ENCODE data around the gene DNAH10. TPM values are rescaled to one million over a fixed set of nuclear protein-coding genes. Genes with fewer than 3 reads are reported as not detected.
"Not testable (repeated sequence)": the region's sequence is repeated elsewhere in the genome, so short reads cannot be mapped to it uniquely, and the experiment has no call there.

Gene DNAH10
- total RNA-seq, 2 donors from 2014 or later = 0.03 to 0.29 TPM

DNA sequence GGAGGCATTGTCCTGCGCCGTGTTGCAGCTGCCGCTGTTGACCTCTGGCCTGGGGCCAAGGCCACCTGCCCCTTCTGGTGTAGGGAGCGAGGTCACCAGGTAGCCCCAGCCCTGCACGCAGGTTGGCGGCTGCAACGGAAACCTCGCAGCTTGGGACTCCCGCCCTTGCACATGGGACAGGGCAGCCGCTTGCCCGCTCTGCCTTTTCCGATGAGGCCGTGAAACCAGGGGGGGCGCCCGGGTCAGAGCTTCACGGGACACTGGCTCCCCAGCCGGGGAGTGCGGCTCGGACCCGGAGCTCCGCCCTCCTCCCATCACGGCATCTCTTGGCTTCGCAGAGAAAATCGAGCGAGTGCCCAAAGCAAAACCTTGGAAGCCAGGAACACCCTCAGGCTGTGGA is 25.4 kb downstream of the DNAH10 start:
- ATAC-seq (no peak), DNase-seq (no peak)
- intact Hi-C loops (cut with DNase I) = no loop called here

DNA sequence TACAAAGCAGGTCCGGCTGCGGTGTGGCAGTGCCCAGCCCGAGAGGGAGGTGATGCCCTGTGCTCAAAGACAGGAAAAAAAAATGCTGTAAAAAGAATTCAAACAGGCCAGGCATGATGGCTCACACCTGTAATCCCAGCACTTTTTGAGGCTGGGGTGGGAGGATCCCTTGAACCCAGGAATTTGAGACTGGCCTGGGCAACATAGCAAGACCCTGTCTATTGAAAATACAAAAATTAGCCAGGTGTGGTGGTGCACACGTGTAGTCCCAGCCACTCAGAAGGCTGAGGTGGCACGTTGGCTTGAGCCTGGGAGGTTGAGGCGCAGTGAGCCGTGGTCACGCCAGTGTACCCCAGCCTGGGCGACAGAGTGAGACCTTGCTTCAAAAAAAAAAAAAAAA is 26.4 kb downstream of the DNAH10 start:
- no peak for ATAC-seq
- no peak for DNase-seq
- intact Hi-C loops (cut with DNase I) = no loop called here

DNA sequence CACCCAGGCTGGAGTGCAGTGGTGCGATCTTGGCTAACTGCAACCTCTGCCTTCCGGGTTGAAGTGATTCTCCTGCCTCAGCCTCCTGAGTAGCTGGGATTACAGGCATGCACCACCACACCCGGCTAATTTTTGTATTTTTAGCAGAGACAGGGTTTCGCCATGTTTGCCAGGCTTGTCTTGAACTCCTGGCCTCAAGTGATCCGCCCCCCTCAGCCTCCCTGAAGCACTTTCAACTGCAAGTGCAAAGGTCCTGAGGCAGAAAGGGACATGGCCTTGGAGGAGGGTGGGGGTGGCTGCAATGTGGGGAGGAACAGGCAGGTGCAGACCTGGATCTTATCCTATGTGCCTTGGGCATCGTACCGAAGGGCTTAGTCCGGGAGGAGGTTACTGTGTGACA is 27.3 kb downstream of the DNAH10 start:
- intact Hi-C loops (cut with DNase I); ATAC-seq: not testable (repeated sequence)

DNA sequence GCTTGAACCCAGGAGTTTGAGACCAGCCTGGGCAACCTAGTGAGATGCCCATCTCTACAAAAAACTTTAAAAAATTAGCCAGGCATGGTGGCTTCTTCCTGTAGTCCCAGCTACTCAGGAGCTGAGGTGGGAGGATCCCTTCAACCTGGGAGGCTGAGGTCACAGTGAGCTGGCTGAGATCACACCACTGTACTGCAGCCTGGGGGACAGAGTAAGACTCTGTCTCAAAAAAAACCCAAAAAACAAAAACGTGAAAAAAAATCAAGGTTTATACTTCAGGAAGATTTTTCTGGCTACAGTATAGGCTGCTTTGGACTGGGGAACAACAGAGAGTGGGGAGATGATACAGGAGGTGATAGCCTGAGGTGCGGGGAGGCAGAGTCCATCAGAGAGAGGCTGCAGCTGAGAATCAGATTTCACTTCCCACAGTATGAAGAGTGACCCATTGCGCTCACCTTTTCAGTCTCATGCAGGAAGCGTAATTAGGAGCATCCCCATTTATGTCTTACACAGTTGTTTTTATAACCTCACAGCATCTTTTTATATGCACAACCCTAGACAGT is 28.9 kb downstream of the DNAH10 start:
- intact Hi-C loops (cut with DNase I) = no loop called here
- ATAC-seq (no peak), DNase-seq (no peak)

More for the DNA sequence above, 27.3 kb downstream of the DNAH10 start:
- DNase-seq = not testable (repeated sequence)

DNA sequence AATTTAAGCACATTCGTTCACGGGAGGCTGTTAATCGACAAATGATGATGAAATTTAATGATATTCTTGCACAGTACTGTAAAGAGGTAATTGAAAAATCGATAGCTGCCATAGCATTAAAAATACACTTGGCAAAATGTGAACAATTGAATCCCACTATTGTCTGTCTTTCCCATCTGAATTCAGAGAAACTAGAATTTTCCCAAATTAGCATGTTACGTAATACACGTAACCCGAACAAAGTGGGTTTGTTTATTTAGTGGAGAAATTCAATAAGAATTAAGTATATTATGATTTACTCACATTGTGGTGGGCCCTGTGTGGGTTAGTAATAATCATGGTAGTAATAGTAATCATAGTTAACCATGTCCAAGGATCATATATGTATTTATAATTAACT is 31.9 kb downstream of the DNAH10 start:
- intact Hi-C loops (cut with DNase I) = no loop called here
- no peak for DNase-seq
- ATAC-seq = no peak

DNA sequence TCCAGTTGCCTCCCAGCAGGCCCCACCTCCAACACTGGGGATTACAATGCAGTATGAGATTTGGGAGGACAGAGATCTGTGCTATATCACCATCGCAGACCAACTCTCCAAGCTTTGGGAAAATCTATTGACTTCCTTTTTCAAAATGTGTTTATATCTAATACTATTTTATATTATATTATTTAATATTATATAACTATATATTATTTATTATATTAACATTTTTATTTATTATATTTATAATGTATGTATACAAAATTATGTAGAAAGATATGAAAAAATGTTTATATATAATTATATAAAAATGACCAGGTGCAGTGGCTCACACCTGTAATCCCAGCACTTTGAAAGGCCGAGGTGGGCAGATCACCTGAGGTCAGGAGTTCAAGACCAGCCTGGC is 36.4 kb downstream of the DNAH10 start:
- no peak for DNase-seq
- intact Hi-C loops (cut with DNase I) = no loop called here
- no peak for ATAC-seq

DNA sequence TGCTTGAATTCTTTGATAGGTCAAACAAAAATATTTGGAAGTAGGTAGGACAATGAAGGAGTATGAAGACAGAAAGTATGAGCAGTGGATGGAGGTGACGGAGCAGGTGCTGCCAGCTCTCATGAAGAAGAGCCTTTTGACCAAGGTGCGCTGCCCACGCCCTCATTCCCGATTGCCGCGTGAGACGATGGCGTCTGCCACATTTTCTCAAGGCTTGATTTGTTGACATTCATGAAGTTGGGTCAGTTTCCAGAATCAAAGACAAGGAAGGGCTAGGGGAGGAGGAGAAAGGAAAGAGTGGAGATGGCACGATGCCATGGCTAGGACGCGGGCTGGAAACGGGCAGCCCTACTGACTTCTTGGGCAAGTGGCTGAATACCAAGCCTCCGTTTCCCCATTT is 37.1 kb downstream of the DNAH10 start:
- DNase-seq (no peak), ATAC-seq (no peak)
- intact Hi-C loops (cut with DNase I) = no loop called here

DNA sequence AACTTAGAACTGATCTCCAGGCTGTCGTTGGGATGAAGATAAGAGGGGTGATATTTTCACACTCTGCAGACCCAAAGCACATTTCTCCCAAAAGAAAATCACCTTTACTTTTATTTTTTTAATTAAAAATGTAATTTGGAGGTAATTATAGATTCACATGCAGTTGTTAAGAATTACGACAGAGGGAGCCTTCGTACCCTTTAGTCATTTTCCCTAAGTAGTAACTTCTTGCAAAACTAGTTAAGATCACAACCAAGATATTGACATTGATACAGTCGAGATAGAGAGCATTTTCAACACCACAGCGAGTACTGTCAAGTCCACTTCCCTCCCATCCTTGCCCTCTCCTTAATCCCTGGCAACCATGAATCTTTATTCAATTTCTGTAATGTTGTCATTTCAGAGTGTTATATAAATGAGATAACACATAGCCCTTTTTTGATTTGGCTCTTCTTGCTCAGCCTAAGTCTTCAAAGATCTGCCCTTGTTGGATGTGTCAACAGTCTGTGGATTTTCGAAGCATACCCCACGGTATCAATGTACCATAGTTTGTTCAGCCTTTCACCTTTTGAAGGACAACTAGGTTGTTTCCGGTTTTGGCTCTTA is 39.6 kb downstream of the DNAH10 start:
- DNase-seq (no peak), ATAC-seq (no peak)
- intact Hi-C loops (cut with DNase I) = no loop called here

DNA sequence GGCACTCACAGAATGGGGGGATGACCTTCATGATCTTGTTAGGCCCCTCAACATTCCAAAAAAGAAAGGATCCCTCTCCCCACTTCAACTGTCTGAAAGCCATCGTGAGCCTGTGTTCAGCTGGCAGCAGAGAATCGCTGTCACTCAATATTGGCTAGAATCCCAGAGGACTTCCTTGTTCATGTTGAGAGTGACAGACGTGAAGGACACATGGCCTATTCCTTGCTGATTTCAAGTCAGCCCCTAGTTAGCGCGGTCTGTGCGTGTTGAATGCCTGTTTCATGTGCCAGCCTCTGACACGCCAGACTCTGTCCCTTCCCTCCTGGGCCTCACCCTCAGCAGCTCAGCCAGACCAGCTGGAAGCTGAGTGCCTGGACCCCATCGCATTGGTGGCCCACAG is 43.1 kb downstream of the DNAH10 start:
- intact Hi-C loops (cut with DNase I) = no loop called here
- no peak for DNase-seq
- ATAC-seq = no peak

DNA sequence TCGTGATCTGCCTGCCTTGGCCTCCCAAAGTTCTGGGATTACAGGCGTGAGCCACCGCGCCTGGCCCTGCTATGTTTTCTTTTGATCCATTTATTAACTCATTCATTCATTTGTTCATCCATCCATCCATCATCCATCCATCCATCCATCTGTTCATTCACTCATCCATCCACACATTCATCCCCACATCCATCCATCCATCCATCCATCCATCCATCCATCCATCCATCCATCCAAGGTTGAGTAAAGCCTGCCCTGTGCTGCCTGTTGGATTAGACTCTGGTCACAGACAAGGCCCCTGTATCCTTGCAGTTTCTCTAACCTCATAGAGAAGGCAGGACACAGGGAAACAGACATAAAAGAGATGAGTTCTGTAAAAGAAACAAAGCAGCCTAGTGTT is 44.9 kb downstream of the DNAH10 start:
- no peak for DNase-seq
- intact Hi-C loops (cut with DNase I) = no loop called here
- no peak for ATAC-seq

DNA sequence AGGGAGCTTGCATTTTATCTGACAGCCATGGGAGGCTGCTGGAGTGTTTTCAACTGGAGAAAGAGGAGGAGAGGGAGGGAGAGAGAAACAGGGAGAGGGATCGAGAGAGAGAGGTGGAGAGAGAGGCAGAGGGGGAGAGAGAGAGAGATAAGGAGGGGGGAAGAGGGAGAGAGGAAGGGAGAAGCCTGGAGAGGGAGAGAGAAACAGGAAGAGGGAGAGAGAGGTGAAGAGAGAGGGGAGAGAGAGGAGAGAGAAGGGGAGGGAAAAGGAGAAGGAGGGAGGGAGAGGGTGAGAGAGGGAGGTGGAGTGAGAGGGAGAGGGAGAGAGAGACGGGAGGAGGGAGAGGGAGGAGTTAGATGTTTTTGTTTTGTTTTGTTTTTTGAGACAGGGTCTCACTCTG is 45.6 kb downstream of the DNAH10 start:
- ATAC-seq (peak in 1 of 2 donors; percentile 58), DNase-seq (no peak)
- intact Hi-C loops (cut with DNase I) = no loop called here

DNA sequence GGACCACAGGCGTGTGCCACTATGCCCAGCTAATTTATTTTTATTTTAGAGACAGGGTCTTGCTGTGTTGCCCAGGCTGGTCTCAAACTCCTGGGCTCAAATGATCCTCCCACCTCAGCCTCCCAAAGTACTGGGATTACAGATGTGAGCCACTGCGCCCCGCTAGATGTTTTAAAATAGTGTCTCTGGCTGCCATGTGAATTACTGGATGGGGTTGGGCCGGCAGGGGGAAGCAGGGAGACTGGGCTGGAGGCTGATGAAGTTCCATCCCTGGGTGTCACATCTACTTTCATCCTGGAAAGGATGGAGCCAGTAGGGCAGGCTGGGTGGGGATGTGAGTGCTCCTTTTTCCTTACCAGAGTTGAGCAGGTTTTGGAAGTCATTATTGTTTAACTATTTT is 46.1 kb downstream of the DNAH10 start:
- intact Hi-C loops (cut with DNase I) = no loop called here
- ATAC-seq (no peak), DNase-seq (no peak)

DNA sequence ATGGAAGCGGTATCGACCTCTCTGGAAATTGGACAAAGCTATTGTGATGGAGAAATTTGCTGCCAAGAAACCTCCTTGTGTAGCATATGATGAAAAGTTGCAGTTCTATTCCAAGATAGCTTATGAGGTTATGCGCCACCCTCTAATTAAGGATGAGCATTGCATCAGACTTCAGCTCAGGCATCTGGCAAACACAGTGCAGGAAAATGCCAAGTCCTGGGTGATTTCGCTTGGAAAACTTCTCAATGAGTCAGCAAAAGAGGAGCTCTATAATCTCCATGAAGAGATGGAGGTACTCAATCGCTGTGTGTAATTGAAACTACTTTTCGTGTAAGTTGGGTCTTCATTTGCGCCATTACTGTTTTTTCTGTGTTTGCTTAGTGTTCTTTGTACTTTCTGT is 51.2 kb downstream of the DNAH10 start:
- intact Hi-C loops (cut with DNase I) = no loop called here
- ATAC-seq = peak in 1 of 2 donors; percentile 64
- DNase-seq = no peak

DNA sequence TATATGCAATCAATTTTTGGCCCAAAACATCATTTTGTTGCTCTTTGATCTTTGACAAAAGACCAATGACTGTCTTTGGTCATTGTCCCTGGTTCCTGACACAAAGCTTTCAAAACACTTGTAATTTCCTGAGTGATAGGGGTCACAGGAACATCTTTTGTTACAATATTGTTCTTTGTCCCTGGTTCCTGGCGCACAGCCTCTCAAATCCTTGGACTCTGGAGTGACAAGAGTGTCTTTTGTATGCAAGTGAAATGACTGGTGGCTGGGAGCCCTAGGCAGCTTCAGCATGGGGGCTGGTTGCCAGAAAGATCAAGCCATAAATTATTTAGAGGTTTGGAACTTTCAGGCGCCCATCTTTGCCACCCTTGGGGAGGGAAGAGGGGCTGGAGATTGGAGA is 53.9 kb downstream of the DNAH10 start:
- intact Hi-C loops (cut with DNase I) = no loop called here

DNA sequence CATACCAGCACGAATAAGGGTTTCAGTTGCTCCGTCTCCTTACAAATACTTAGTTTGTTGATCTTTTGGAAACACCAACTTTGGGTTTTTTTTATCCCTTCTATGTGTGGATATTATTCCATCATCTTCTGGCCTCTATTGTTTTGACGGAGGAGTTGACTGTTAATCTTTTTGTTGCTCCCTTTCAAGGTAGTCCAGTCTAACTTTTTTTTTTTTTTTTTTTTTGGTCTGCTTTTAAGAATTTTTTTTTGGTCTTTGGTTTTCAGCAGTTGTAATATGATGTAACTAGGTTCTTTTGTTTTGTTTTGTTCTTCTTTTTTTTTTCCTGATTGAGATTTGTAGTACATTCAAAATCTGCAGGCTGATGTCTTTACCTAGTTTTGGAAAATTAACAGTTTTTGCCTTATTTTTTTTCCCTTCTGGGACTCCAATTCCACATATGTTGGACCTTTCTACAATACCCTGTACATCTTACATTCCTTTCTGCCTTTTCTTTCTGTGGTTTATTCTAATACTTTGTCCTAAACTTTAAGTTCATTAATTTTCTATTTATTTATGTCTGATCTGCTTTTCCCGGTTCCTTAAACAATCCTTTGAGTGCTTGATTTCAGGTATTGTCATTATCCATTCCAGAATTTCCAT is 54.9 kb downstream of the DNAH10 start:
- intact Hi-C loops (cut with DNase I) = no loop called here
- no peak for DNase-seq
- no peak for ATAC-seq

More for the DNA sequence above, 53.9 kb downstream of the DNAH10 start:
- DNase-seq (no peak), ATAC-seq (no peak)

DNA sequence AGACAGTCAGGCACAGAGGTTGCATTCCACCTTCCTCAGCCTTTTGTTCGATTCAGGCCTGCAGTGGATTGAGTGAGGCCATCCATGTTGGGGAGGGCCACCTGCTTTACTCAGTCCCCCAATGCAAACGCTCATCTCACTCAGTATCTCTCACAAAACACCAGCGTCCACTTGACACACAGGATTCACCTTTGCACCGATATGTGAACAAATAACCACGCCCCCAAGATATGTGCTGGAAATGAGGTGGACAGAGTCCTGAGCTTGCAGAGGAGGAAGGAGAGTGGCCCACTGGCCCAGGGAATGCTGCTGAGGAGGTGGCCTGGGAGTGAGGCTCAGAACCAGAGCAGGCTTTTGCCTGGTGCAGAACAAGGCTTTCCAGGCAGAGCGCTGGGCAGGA is 60.7 kb downstream of the DNAH10 start:
- ATAC-seq = no peak
- intact Hi-C loops (cut with DNase I) = no loop called here

DNA sequence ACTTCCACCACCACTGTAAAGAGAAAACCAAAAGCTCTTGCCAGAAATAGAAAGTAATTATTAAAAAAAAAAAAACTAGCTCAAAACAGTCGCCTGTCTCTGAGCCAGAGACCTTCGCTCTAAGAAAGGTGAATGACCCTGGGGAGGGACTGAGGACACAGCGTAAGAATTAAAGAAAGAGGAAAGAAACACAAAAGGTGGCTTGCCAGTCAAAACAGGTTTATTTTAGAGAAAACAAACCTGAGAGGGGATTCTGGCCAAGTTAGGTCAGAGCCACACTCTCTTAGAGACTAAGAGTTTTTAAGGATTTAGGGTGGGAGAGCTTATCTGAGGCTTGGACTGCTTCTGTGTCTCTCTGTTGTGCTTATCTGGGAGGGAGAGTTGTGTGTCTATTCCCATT is 66.0 kb downstream of the DNAH10 start:
- intact Hi-C loops (cut with DNase I) = no loop called here
- DNase-seq (no peak), ATAC-seq (no peak)

More for the DNA sequence above, 60.7 kb downstream of the DNAH10 start:
- no peak for DNase-seq

DNA sequence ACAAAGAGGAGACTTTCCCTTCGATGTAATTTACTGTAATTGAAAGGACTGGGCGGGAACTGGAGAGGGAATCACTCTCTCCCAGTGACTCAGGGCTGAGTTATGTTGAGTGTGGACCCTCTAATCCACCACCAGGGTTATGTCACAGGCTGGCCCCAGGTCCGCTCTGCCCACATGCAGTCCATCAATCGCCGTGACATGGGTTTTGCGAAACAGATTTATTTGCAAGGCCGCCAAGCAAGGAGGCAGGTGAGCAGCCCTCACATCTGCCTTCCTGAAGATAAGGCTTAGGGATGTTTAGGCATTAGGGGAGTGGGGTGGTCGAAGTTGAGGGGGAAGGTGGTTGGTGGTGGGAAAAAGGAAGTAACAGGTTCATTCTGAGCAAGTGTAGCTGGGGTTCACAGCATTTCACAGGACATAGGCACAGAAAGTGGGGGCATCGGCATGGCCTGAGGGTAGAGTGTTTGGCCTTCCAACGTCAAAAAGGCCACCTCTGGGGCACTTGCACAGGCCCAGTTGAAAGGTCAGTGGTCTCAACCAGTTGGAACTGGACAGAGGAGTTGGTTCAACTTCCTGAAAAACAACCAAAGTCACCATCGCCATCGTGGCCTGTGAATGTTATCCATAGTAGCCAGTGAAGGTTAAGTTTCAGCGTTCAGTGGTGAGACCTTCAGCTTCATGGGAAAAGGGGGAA is 66.9 kb downstream of the DNAH10 start:
- DNase-seq = no peak
- intact Hi-C loops (cut with DNase I) = no loop called here

DNA sequence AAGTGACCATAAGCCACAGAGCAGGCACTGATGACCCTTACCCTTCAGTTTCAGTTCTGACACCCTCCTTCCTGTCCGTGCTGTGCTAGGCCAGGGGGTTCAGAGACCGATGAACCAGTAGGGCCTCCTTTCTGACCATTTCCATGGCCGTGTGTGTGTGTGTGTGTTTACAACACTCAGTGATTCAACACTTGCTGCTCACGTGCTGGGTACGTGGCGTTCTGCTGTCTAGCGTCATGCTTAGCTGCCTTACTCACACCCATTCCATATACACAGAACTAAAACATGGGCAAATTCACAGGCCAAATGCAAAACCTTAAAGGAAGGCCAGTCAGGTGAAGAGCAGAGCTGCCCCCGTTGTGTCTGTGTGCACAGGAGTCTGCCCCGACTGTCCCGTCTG is 67.5 kb downstream of the DNAH10 start:
- ATAC-seq = no peak
- intact Hi-C loops (cut with DNase I) = no loop called here
- no peak for DNase-seq

More for the DNA sequence above, 66.9 kb downstream of the DNAH10 start:
- ATAC-seq = no peak

DNA sequence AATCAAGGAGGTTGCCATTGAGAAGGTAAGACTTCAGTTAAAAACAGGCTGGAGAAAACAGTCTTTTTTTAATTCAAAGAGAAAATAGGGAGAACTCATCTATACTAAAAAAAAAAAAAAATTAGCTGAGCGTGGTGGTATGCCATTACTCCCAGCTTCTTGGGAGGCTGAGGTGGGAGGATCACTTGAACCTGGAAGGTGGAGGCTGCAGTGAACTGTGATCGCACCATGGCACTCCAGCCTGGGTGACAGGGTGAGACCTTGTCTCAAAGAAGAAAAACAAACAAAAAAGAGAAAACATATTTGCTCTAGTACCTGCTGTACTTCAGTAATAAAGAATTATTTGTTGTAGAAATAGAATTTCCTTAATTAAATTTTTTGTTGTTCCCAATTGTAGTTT is 68.6 kb downstream of the DNAH10 start:
- DNase-seq (no peak), ATAC-seq (no peak)
- intact Hi-C loops (cut with DNase I) = no loop called here

Measured in left cardiac atrium (tissue), 4 donors.